Parathyroid adenoma (tissue), 2 donors: ENCODE data around the gene HLX.

Source experiments
- H2AFZ ChIP-seq: fragments of 300-600 bp; sonication (generic); one replicate; pipeline ENCODE4 v1.7.0; 2017; ENCODE audit warnings: antibody characterized with exemption, mild to moderate bottlenecking
- H3K27ac ChIP-seq: fragments of 300-600 bp; sonication (generic); one replicate; pipeline ENCODE4 v1.7.0; 2017
- H3K27me3 ChIP-seq: fragments of 300-600 bp; sonication (generic); one replicate; pipeline ENCODE4 v1.7.0; 2017; ENCODE audit warnings: low read length; ENCODE audit not compliant: control insufficient read depth, insufficient read depth
- H3K36me3 ChIP-seq: fragments of 300-600 bp; sonication (generic); one replicate; pipeline ENCODE4 v1.7.0; 2017; ENCODE audit warnings: low read length; ENCODE audit not compliant: control insufficient read depth, insufficient read depth
- H3K4me1 ChIP-seq: fragments of 300-600 bp; sonication (generic); one replicate; pipeline ENCODE4 v1.7.0; 2017; ENCODE audit warnings: control low read depth
- H3K4me2 ChIP-seq: fragments of 300-600 bp; sonication (generic); one replicate; pipeline ENCODE4 v1.7.0; 2017; ENCODE audit warnings: low read length
- H3K4me3 ChIP-seq: fragments of 300-600 bp; sonication (generic); one replicate; pipeline ENCODE4 v1.7.0; 2017; ENCODE audit warnings: low read depth, low read length
- H3K79me2 ChIP-seq: fragments of 300-600 bp; sonication (generic); one replicate; pipeline ENCODE4 v1.7.0; 2017; ENCODE audit warnings: control low read depth
- H3K9ac ChIP-seq: fragments of 300-600 bp; sonication (generic); one replicate; pipeline ENCODE4 v1.7.0; 2017; ENCODE audit warnings: mild to moderate bottlenecking
- H3K9me3 ChIP-seq: fragments of 300-600 bp; sonication (generic); one replicate; pipeline ENCODE4 v1.7.0; 2017; ENCODE audit warnings: low read length; ENCODE audit not compliant: control insufficient read depth
- CTCF ChIP-seq: fragments of 300-600 bp; sonication (generic); IDR thresholded peaks from one replicate; pipeline ENCODE4 v1.7.0; 2017; ENCODE audit warnings: antibody characterized with exemption, mild to moderate bottlenecking
- donor health status: primary hyperparathyroidism.

HLX gene

DNA sequence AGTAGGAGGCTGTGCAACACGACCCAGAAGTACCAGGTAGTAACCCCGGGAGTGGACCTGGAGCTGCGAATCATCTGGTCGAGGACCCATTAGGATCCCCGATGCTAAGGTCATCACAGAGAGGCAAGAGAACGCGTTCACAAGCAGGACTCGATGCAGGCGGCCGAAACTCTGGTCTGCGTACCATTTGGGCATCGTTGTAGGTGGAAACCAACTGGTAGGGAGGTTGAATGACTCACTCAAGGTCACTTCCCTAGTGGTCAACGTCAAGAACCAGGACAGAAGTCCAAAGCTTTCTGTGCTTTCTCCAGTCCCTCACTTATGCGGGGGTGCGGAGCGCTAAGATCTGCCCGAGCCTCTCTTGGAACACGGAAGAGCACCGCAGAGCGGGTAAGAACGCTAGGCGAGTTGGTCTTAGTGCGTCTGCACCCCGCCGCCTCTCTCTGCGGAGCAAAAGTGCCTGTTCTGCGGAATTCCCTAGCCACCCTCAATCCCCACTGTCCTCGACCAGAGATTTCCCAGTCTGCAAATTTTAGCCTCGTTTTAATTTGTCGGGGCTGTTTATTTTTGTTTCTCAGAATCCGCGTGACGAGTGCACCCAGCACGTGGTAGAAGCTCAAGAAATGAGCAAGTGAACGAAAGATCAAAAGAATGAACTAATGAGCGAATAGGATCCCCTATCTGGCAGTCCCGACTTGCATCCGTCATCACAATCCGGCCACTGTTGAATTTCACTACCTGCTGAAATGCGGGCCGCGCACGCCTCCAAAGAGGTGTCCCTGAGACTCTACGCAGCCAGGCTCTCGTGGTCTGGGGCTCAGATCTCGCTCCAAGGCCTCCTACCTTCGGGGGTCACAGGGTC, 12.2 kb downstream of the HLX start:
- TF ChIP-seq CTCF: no peak
- no peak overlapping the region for H3K27ac ChIP-seq
- H3K27me3 ChIP-seq: peaks cover 26% of the 10 kb centered on the region
- no peaks in the 10 kb centered on the region for H3K36me3 ChIP-seq
- H2AFZ ChIP-seq: no peak overlapping the region
- no peaks in the 10 kb centered on the region for H3K79me2 ChIP-seq
- H3K9ac ChIP-seq: no peak overlapping the region
- H3K4me1 ChIP-seq: no peaks in the 10 kb centered on the region
- H3K4me2 ChIP-seq: no peak overlapping the region
- H3K4me3 ChIP-seq: no peak overlapping the region
- H3K9me3 ChIP-seq: no peaks in the 10 kb centered on the region

GRCh38 chr1:220892086-220892376, 12.8 kb downstream of the HLX start:
- Histone ChIP-seq H2AFZ (no peak overlapping the region), H3K9me3 (no peaks in the 10 kb centered on the region), H3K79me2 (no peaks in the 10 kb centered on the region), H3K9ac (no peak overlapping the region), H3K4me1 (no peaks in the 10 kb centered on the region), H3K36me3 (no peaks in the 10 kb centered on the region), H3K27ac (no peak overlapping the region), H3K4me3 (no peak overlapping the region), H3K4me2 (no peak overlapping the region), H3K27me3 (peaks cover 24% of the 10 kb centered on the region)
- no peak for TF ChIP-seq CTCF

GRCh38 chr1:220892997-220893700, 13.9 kb downstream of the HLX start:
- no peaks in the 10 kb centered on the region for H3K9me3 ChIP-seq
- no peak overlapping the region for H3K9ac ChIP-seq
- H3K4me3 ChIP-seq: no peak overlapping the region
- H3K27ac ChIP-seq: no peak overlapping the region
- H3K4me2 ChIP-seq: no peak overlapping the region
- H3K36me3 ChIP-seq: no peaks in the 10 kb centered on the region
- TF ChIP-seq CTCF: no peak
- H3K4me1 ChIP-seq: no peaks in the 10 kb centered on the region
- H3K79me2 ChIP-seq: no peaks in the 10 kb centered on the region
- peaks cover 23% of the 10 kb centered on the region for H3K27me3 ChIP-seq
- no peak overlapping the region for H2AFZ ChIP-seq

DNA sequence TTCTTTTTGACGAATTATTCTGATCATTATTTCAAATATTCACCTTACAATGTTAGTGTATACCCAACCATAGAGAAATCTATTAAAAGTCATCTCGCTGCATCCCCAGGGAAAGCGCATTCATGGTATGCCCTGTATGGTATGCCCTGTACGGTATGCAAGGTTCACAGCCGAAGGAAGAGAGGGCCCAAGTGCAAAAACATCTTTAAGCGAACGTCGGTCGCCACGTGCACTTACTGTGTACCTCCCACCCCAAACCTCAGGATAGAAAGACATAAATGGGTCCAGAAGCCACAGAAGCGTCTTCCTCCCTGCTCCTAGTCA, 14.4 kb downstream of the HLX start:
- no peak overlapping the region for H3K4me3 ChIP-seq
- H3K9me3 ChIP-seq: no peaks in the 10 kb centered on the region
- H3K79me2 ChIP-seq: no peaks in the 10 kb centered on the region
- H3K27ac ChIP-seq: no peak overlapping the region
- peak overlapping the region; percentile 80 for H3K4me2 ChIP-seq
- no peak overlapping the region for H3K9ac ChIP-seq
- TF ChIP-seq CTCF: no peak
- H3K36me3 ChIP-seq: no peaks in the 10 kb centered on the region
- H2AFZ ChIP-seq: no peak overlapping the region
- H3K4me1 ChIP-seq: no peaks in the 10 kb centered on the region
- H3K27me3 ChIP-seq: peaks cover 19% of the 10 kb centered on the region
